GM23338 (cell line): ENCODE measurements around the gene ARID3B. TPM values are rescaled to one million over a fixed set of nuclear protein-coding genes. Genes with fewer than 3 reads are reported as not detected.

Experiments used
- ATAC-seq: fragments of 200-7000 bp; cut with Tn5 transposase; 3 replicates; pipeline ENCODE4 v1.9.1; 2020
- DNase-seq: peaks from one replicate; pipeline ENCODE4 v3.0.0-alpha.2; 2015; ENCODE audit warnings: low spot score
- H2AFZ ChIP-seq: fragments of 200-600 bp; sonication (generic); 2 replicates; pipeline ENCODE4 v1.8.0; 2016; ENCODE audit warnings: antibody characterized with exemption, mild to moderate bottlenecking, moderate library complexity
- H3F3A ChIP-seq: fragments of 200-600 bp; sonication (generic); replicated peaks from 2 replicates; pipeline ENCODE4 v1.8.0; 2017; ENCODE audit warnings: antibody characterized with exemption, mixed run types, low read depth
- H3K27ac ChIP-seq: fragments of 200-600 bp; sonication (generic); 2 replicates; pipeline ENCODE4 v1.6.1; 2016; ENCODE audit warnings: low read depth
- H3K27me3 ChIP-seq: fragments of 200-600 bp; sonication (generic); 2 replicates; pipeline ENCODE4 v1.8.0; 2016; ENCODE audit warnings: mild to moderate bottlenecking, mixed run types, moderate library complexity; ENCODE audit not compliant: insufficient read depth
- H3K36me3 ChIP-seq: fragments of 200-600 bp; sonication (generic); 2 replicates; pipeline ENCODE4 v1.8.0; 2016; ENCODE audit warnings: mild to moderate bottlenecking; ENCODE audit not compliant: insufficient read depth
- H3K4me1 ChIP-seq: fragments of 200-600 bp; sonication (generic); 2 replicates; pipeline ENCODE4 v1.8.0; 2016; ENCODE audit warnings: mild to moderate bottlenecking, moderate library complexity; ENCODE audit not compliant: insufficient read depth
- H3K4me2 ChIP-seq: fragments of 200-600 bp; sonication (generic); 2 replicates; pipeline ENCODE4 v1.7.1; 2017; ENCODE audit warnings: mixed run types
- H3K4me3 ChIP-seq: fragments of 200-600 bp; sonication (generic); 2 replicates; pipeline ENCODE4 v1.6.1; 2016; ENCODE audit warnings: mixed run types
- H3K79me2 ChIP-seq: fragments of 200-600 bp; sonication (generic); replicated peaks from 2 replicates; pipeline ENCODE4 v1.8.0; 2017; ENCODE audit warnings: mild to moderate bottlenecking; ENCODE audit not compliant: insufficient read depth
- H3K9me2 ChIP-seq: fragments of 200-600 bp; sonication (generic); 2 replicates; pipeline ENCODE4 v1.8.0; 2017; ENCODE audit not compliant: insufficient read depth
- H4K20me1 ChIP-seq: fragments of 200-600 bp; sonication (generic); replicated peaks from 2 replicates; pipeline ENCODE4 v1.8.0; 2017; ENCODE audit warnings: mild to moderate bottlenecking; ENCODE audit not compliant: insufficient read depth
- H3K27ac Mint-ChIP-seq: 2 replicates; pipeline ENCODE4 v1.8.0; 2020; ENCODE audit warnings: inconsistent platforms, mild to moderate bottlenecking, moderate library complexity, mixed read lengths
- H3K27me3 Mint-ChIP-seq: 3 replicates; pipeline ENCODE4 v1.8.0; 2022; ENCODE audit warnings: low read depth, mild to moderate bottlenecking, moderate library complexity, mixed read lengths, inconsistent platforms; ENCODE audit not compliant: insufficient read depth, poor library complexity
- H3K36me3 Mint-ChIP-seq: 3 replicates; pipeline ENCODE4 v1.8.0; 2021; ENCODE audit warnings: low read depth, mild to moderate bottlenecking, inconsistent platforms, moderate library complexity, mixed read lengths
- H3K4me1 Mint-ChIP-seq: 3 replicates; pipeline ENCODE4 v1.8.0; 2020; ENCODE audit warnings: mild to moderate bottlenecking, inconsistent platforms, mixed read lengths
- H3K4me3 Mint-ChIP-seq: 3 replicates; pipeline ENCODE4 v1.8.0; 2021; ENCODE audit warnings: moderate library complexity, mild to moderate bottlenecking, inconsistent platforms, mixed read lengths
- H3K9me3 Mint-ChIP-seq: 3 replicates; pipeline ENCODE4 v1.8.0; 2020; ENCODE audit warnings: moderate library complexity, mild to moderate bottlenecking, inconsistent platforms, mixed read lengths
- CREB1 ChIP-seq: fragments of 250-450 bp; sonication (Bioruptor Pico); IDR thresholded peaks from 2 replicates; pipeline ENCODE4 v1.5.0; 2020; ENCODE audit warnings: low read depth, mild to moderate bottlenecking, moderate library complexity
- CTCF ChIP-seq, 2 experiments: fragments of 200-600 bp in 1 of 2; sonication (generic) in 1 of 2; conservative IDR thresholded peaks; 2 replicates each; pipeline versions ENCODE4 v1.5.1 to v1.6.1; 2016 to 2017; ENCODE audit warnings: antibody characterized with exemption in 2 of 2, low read depth in 2 of 2, mild to moderate bottlenecking in 2 of 2, moderate library complexity in 1 of 2
- EZH2 ChIP-seq: fragments of 200-600 bp; sonication (generic); IDR thresholded peaks from one replicate; pipeline ENCODE4 v1.8.0; 2017; ENCODE audit warnings: antibody characterized with exemption, mild to moderate bottlenecking, low read depth; ENCODE audit not compliant: unreplicated experiment
- EZH2phosphoT487 ChIP-seq: fragments of 200-600 bp; sonication (generic); IDR thresholded peaks from one replicate; pipeline ENCODE4 v1.8.1; 2018; ENCODE audit warnings: antibody characterized with exemption; ENCODE audit not compliant: unreplicated experiment
- JUNB ChIP-seq: IDR thresholded peaks from one replicate; pipeline ENCODE4 v1.6.1; 2016; ENCODE audit warnings: antibody characterized with exemption; ENCODE audit not compliant: unreplicated experiment
- NANOG ChIP-seq: IDR thresholded peaks from 2 replicates; pipeline ENCODE4 v1.6.1; 2016; ENCODE audit warnings: antibody characterized with exemption, borderline replicate concordance
- POLR2AphosphoS5 ChIP-seq: IDR thresholded peaks from 2 replicates; pipeline ENCODE4 v1.6.1; 2016; ENCODE audit warnings: antibody characterized with exemption, low read depth
- STAT1 ChIP-seq: IDR thresholded peaks from one replicate; pipeline ENCODE4 v1.6.1; 2016; ENCODE audit warnings: antibody characterized with exemption; ENCODE audit not compliant: unreplicated experiment
- ZNF114 ChIP-seq: fragments of 250-450 bp; sonication (Bioruptor Pico); IDR thresholded peaks from 2 replicates; pipeline ENCODE4 v1.5.0; 2020; ENCODE audit warnings: mild to moderate bottlenecking, moderate library complexity
- ZNF331 ChIP-seq: fragments of 250-450 bp; sonication (Bioruptor Pico); IDR thresholded peaks from 2 replicates; pipeline ENCODE4 v1.5.0; 2020; ENCODE audit warnings: low read depth, mild to moderate bottlenecking, moderate library complexity
- ZNF462 ChIP-seq: fragments of 250-450 bp; sonication (Bioruptor Pico); IDR thresholded peaks from 2 replicates; pipeline ENCODE4 v1.5.0; 2020; ENCODE audit warnings: mild to moderate bottlenecking, moderate library complexity
- polyA plus RNA-seq: library from polyadenylated mRNA; unstranded; fragments of >200 nt; fragmentation: Nextera tagmentation; extraction: Ambion mirVana; gene quantifications from 2 replicates; pipeline ENCODE4 v1.2.1, GENCODE V29; 2016
- total RNA-seq: library from RNA; depleted of rRNA; stranded (reverse); fragments of >200 nt; shearing (Covaris generic); gene quantifications from 2 replicates; pipeline ENCODE4 v1.2.3, GENCODE V29; 2014
- TF ChIP-seq, protein P1 (sequence below): IDR thresholded peaks from 2 replicates; pipeline ENCODE4 v1.6.1; 2016; ENCODE audit warnings: antibody characterized with exemption

Gene ARID3B
- total and polyA plus RNA-seq, 2 experiments from 2014 or later: 65.5 to 147 TPM

DNA sequence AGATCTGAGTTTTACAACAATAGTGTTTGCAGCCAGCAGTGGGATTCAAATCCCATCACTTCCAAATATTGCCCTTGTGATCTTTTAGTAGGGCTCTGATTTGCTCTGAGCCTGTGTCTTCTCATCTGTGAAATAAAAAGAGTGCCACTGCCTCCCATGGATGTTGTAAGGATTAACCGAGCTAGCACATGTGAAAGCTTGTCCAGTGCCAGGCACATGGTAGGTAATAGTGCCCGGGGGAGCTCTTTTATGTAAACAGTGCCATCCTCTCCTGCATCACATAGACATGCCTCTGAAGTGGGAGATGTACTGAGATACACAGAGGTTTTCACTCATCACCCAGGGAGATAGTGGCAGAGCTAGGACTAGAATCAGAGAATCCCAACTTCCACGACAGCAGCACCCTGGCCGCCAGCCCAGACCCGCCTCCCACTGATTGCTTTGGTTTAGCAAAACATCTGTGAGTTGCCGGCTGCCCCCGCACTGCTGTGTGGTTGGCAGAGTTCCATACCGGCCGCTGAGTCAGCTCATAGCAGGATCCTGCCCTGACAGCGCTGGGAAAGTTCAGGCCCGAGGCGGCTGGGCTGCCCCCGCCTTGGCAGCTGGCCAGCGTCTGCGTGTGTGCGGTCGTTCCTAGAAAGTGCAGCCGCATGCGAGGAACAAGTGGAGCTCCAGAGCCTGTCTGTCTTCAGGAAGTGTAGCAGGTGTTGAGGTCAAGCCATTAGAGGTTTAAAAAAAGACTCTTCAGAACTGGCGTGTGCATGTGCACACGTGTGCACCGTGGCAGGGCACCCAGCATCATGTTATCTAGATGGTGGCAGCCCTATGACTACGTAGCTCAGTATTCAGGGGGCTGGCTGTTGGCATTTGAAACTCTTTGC lies 5.0 kb downstream of the ARID3B start:
- peaks cover 99% of the 10 kb centered on the region for H3K79me2 ChIP-seq
- H3K4me3 ChIP-seq: 0 out of 2 replicates have a peak overlapping the region, but pooled peaks have one; percentile 14
- ATAC-seq (no peak), DNase-seq (peak; percentile 16)
- peaks cover 36% of the 10 kb centered on the region for H3K4me1 ChIP-seq
- 0 out of 2 replicates have a peak overlapping the region, but pooled peaks have one; percentile 52 for H3K27ac ChIP-seq
- Mint-ChIP-seq H3K9me3 (no peaks in the 10 kb centered on the region), H3K27ac (no peak overlapping the region), H3K4me3 (no peak overlapping the region), H3K4me1 (peaks cover 44% of the 10 kb centered on the region), H3K36me3 (peaks cover 70% of the 10 kb centered on the region), H3K27me3 (peaks cover 3% of the 10 kb centered on the region)
- H3K36me3 ChIP-seq: peaks cover 58% of the 10 kb centered on the region
- no peaks in the 10 kb centered on the region for H3K9me2 ChIP-seq
- H2AFZ ChIP-seq: no peak overlapping the region
- H3K27me3 ChIP-seq: no peaks in the 10 kb centered on the region
- peaks cover 18% of the 10 kb centered on the region; the same call in 1 of the 2 replicates for H3F3A ChIP-seq
- peaks cover 65% of the 10 kb centered on the region for H4K20me1 ChIP-seq
- H3K4me2 ChIP-seq: peak overlapping the region; percentile 39; the same call in 1 of the 2 replicates
- no peak for TF ChIP-seq ZNF114
- no peak for TF ChIP-seq JUNB
- TF ChIP-seq CREB1 (CRISPR knock-in tag): no peak
- TF ChIP-seq, protein P1, sequence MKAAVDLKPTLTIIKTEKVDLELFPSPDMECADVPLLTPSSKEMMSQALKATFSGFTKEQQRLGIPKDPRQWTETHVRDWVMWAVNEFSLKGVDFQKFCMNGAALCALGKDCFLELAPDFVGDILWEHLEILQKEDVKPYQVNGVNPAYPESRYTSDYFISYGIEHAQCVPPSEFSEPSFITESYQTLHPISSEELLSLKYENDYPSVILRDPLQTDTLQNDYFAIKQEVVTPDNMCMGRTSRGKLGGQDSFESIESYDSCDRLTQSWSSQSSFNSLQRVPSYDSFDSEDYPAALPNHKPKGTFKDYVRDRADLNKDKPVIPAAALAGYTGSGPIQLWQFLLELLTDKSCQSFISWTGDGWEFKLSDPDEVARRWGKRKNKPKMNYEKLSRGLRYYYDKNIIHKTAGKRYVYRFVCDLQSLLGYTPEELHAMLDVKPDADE: no peak
- TF ChIP-seq STAT1: no peak
- no peak for TF ChIP-seq EZH2

GRCh38 chr15:74547616-74548015 lies 6.6 kb downstream of the ARID3B start:
- peaks cover 7% of the 10 kb centered on the region for H3K27me3 Mint-ChIP-seq
- no peak for TF ChIP-seq POLR2AphosphoS5
- TF ChIP-seq ZNF114: no peak
- no peak for TF ChIP-seq CTCF (conservative IDR thresholded peaks at IDR 0.05; ENCODE audit: low read depth in 2 of 2)
- TF ChIP-seq NANOG: no peak
- no peak for TF ChIP-seq CREB1 (CRISPR knock-in tag)
- no peak for TF ChIP-seq EZH2phosphoT487
- TF ChIP-seq ZNF331: no peak
- TF ChIP-seq JUNB: no peak
- no peak for TF ChIP-seq ZNF462 (CRISPR knock-in tag)

More at GRCh38 chr15:74547616-74548015, 6.6 kb downstream of the ARID3B start:
- no peaks in the 10 kb centered on the region for H3K9me3 Mint-ChIP-seq
- peaks cover 37% of the 10 kb centered on the region for H3K4me1 Mint-ChIP-seq
- Histone ChIP-seq H3K27me3 (no peaks in the 10 kb centered on the region), H3K4me1 (peaks cover 32% of the 10 kb centered on the region), H4K20me1 (peaks cover 78% of the 10 kb centered on the region), H2AFZ (no peak overlapping the region), H3K27ac (peak overlapping the region; percentile 59; the same call in 1 of the 2 replicates), H3K36me3 (peaks cover 67% of the 10 kb centered on the region), H3K4me3 (no peak overlapping the region), H3K79me2 (peaks cover 100% of the 10 kb centered on the region), H3K9me2 (no peaks in the 10 kb centered on the region), H3F3A (peaks cover 18% of the 10 kb centered on the region; the same call in 1 of the 2 replicates), H3K4me2 (0 out of 2 replicates have a peak overlapping the region, but pooled peaks have one; percentile 35)
- no peak overlapping the region for H3K27ac Mint-ChIP-seq
- DNase-seq: no peak
- H3K4me3 Mint-ChIP-seq: no peak overlapping the region
- peaks cover 80% of the 10 kb centered on the region for H3K36me3 Mint-ChIP-seq
- ATAC-seq: no peak
